ENCODE results near the gene NDST1. TPM values are rescaled to one million over a fixed set of nuclear protein-coding genes. Genes with fewer than 3 reads are reported as not detected.

The NDST1 gene
- total RNA-seq, 6 donors from 2014 or later, result 81.7 to 265 (median 166) TPM

GRCh38 chr5:150603491-150603890 is 95.6 kb downstream of the NDST1 start:
- Histone ChIP-seq H3K4me3 (no peak overlapping the region), H3K4me1 (peaks cover 18 to 31% (median 27%) of the 10 kb centered on the region in 4 donors), H3K27ac (peak overlapping the region in 2 of 4 donors; percentile 6 to 63), H3K36me3 (no peaks in the 10 kb centered on the region), H3K27me3 (no peaks in the 10 kb centered on the region), H3K9me3 (no peaks in the 10 kb centered on the region)
- TF ChIP-seq CTCF (IDR thresholded peaks at IDR 0.05), result no peak
- no peak for TF ChIP-seq POLR2AphosphoS5 (IDR thresholded peaks at IDR 0.05)
- TF ChIP-seq EP300 (IDR thresholded peaks at IDR 0.05), result no peak
- TF ChIP-seq POLR2A (IDR thresholded peaks at IDR 0.05), result no peak
- DNase-seq (no peak), ATAC-seq (ENCODE audit: low FRiP score in 2 of 2) (no peak)
- WGBS, 2 donors, result 78 to 83% methylated on average over 1 to 3 of the region's 3 CpGs

- no peaks in the 10 kb centered on the region for H3K36me3 ChIP-seq
- H3K4me1 ChIP-seq, result peaks cover 18 to 31% (median 25%) of the 10 kb centered on the region in 4 donors
- no peak for ATAC-seq (ENCODE audit: low FRiP score in 2 of 2)
- H3K27ac ChIP-seq, result peak overlapping the region in 2 of 4 donors; percentile 6 to 63
- no peaks in the 10 kb centered on the region for H3K27me3 ChIP-seq
- TF ChIP-seq POLR2AphosphoS5 (IDR thresholded peaks at IDR 0.05) (no peak), CTCF (IDR thresholded peaks at IDR 0.05) (no peak), POLR2A (IDR thresholded peaks at IDR 0.05) (no peak), EP300 (IDR thresholded peaks at IDR 0.05) (no peak)
- H3K9me3 ChIP-seq, result no peaks in the 10 kb centered on the region
- 96 to 100% methylated on average over 4 of the region's 4 CpGs for WGBS, 2 donors
- no peak overlapping the region for H3K4me3 ChIP-seq
- DNase-seq, result no peak
Measured at GRCh38 chr5:150604010-150604409, 96.1 kb downstream of the NDST1 start.

GRCh38 chr5:150604894-150605440 is 97.0 kb downstream of the NDST1 start:
- no peaks in the 10 kb centered on the region for H3K36me3 ChIP-seq
- ATAC-seq (ENCODE audit: low FRiP score in 2 of 2) (no peak), DNase-seq (no peak)
- H3K27me3 ChIP-seq, result no peaks in the 10 kb centered on the region
- no peak overlapping the region for H3K27ac ChIP-seq
- no peaks in the 10 kb centered on the region for H3K9me3 ChIP-seq
- H3K4me1 ChIP-seq, result peaks cover 10 to 25% (median 21%) of the 10 kb centered on the region in 4 donors
- 93 to 94% methylated on average over 6 of the region's 6 CpGs for WGBS, 2 donors
- TF ChIP-seq POLR2AphosphoS5 (IDR thresholded peaks at IDR 0.05), result no peak
- TF ChIP-seq CTCF (IDR thresholded peaks at IDR 0.05), result no peak
- TF ChIP-seq POLR2A (IDR thresholded peaks at IDR 0.05), result no peak
- TF ChIP-seq EP300 (IDR thresholded peaks at IDR 0.05), result no peak
- H3K4me3 ChIP-seq, result no peak overlapping the region

GRCh38 chr5:150605546-150605945 is 97.6 kb downstream of the NDST1 start:
- Histone ChIP-seq H3K27ac (no peak overlapping the region), H3K4me1 (peaks cover 4 to 23% (median 20%) of the 10 kb centered on the region in 4 donors), H3K9me3 (no peaks in the 10 kb centered on the region), H3K4me3 (no peak overlapping the region), H3K36me3 (no peaks in the 10 kb centered on the region), H3K27me3 (no peaks in the 10 kb centered on the region)
- DNase-seq (no peak), ATAC-seq (ENCODE audit: low FRiP score in 2 of 2) (no peak)
- no peak for TF ChIP-seq POLR2A (IDR thresholded peaks at IDR 0.05)
- TF ChIP-seq CTCF (IDR thresholded peaks at IDR 0.05), result no peak
- no peak for TF ChIP-seq EP300 (IDR thresholded peaks at IDR 0.05)
- TF ChIP-seq POLR2AphosphoS5 (IDR thresholded peaks at IDR 0.05), result no peak
- 59 to 76% methylated on average over 6 of the region's 6 CpGs for WGBS, 2 donors

- Histone ChIP-seq H3K36me3 (no peaks in the 10 kb centered on the region), H3K27me3 (no peaks in the 10 kb centered on the region), H3K4me3 (no peak overlapping the region), H3K4me1 (peaks cover 0 to 18% (median 13%) of the 10 kb centered on the region in 4 donors), H3K9me3 (no peaks in the 10 kb centered on the region), H3K27ac (no peak overlapping the region)
- ATAC-seq (ENCODE audit: low FRiP score in 2 of 2), result no peak
- DNase-seq, result no peak
- TF ChIP-seq CTCF (IDR thresholded peaks at IDR 0.05) (no peak), POLR2A (IDR thresholded peaks at IDR 0.05) (no peak), EP300 (IDR thresholded peaks at IDR 0.05) (no peak), POLR2AphosphoS5 (IDR thresholded peaks at IDR 0.05) (no peak)
- 86 to 90% methylated on average over 6 to 9 of the region's 9 CpGs for WGBS, 2 donors
Measured at GRCh38 chr5:150606476-150606875, 98.5 kb downstream of the NDST1 start.
